Osteocyte (in vitro differentiated cells): ENCODE results near the gene CDC42SE2. TPM values are rescaled to one million over a fixed set of nuclear protein-coding genes. Genes with fewer than 3 reads are reported as not detected.

Experiments used
- DNase-seq: peaks from one replicate; pipeline ENCODE4 v3.0.0; 2021; ENCODE audit warnings: mixed read lengths; ENCODE audit not compliant: unreplicated experiment; ENCODE audit errors: extremely low spot score
- H3K27ac Mint-ChIP-seq: one replicate; pipeline ENCODE4 v1.8.0; 2021; ENCODE audit warnings: mild to moderate bottlenecking, mixed read lengths; ENCODE audit not compliant: unreplicated experiment
- H3K27me3 Mint-ChIP-seq: one replicate; pipeline ENCODE4 v1.8.0; 2021; ENCODE audit warnings: mixed read lengths; ENCODE audit not compliant: unreplicated experiment
- H3K36me3 Mint-ChIP-seq: one replicate; pipeline ENCODE4 v1.8.0; 2021; ENCODE audit warnings: mixed read lengths; ENCODE audit not compliant: unreplicated experiment
- H3K4me1 Mint-ChIP-seq: one replicate; pipeline ENCODE4 v1.8.0; 2021; ENCODE audit warnings: mixed read lengths; ENCODE audit not compliant: unreplicated experiment
- H3K4me3 Mint-ChIP-seq: one replicate; pipeline ENCODE4 v1.8.0; 2021; ENCODE audit warnings: mild to moderate bottlenecking, moderate library complexity, mixed read lengths; ENCODE audit not compliant: unreplicated experiment
- H3K9me3 Mint-ChIP-seq: one replicate; pipeline ENCODE4 v1.8.0; 2021; ENCODE audit warnings: mixed read lengths; ENCODE audit not compliant: unreplicated experiment
- total RNA-seq: library from RNA; stranded (reverse); gene quantifications from 2 replicates; pipeline ENCODE4 v1.2.1, GENCODE V29; 2021
- TF ChIP-seq, protein P1 (sequence below): fragments of 200-600 bp; sonication (generic); IDR thresholded peaks from 2 replicates; pipeline ENCODE4 v1.5.0; 2021; ENCODE audit warnings: antibody characterized with exemption, mild to moderate bottlenecking, moderate library complexity

The CDC42SE2 gene
- total RNA-seq, 1 donor from 2014 or later = 21.6 TPM

DNA sequence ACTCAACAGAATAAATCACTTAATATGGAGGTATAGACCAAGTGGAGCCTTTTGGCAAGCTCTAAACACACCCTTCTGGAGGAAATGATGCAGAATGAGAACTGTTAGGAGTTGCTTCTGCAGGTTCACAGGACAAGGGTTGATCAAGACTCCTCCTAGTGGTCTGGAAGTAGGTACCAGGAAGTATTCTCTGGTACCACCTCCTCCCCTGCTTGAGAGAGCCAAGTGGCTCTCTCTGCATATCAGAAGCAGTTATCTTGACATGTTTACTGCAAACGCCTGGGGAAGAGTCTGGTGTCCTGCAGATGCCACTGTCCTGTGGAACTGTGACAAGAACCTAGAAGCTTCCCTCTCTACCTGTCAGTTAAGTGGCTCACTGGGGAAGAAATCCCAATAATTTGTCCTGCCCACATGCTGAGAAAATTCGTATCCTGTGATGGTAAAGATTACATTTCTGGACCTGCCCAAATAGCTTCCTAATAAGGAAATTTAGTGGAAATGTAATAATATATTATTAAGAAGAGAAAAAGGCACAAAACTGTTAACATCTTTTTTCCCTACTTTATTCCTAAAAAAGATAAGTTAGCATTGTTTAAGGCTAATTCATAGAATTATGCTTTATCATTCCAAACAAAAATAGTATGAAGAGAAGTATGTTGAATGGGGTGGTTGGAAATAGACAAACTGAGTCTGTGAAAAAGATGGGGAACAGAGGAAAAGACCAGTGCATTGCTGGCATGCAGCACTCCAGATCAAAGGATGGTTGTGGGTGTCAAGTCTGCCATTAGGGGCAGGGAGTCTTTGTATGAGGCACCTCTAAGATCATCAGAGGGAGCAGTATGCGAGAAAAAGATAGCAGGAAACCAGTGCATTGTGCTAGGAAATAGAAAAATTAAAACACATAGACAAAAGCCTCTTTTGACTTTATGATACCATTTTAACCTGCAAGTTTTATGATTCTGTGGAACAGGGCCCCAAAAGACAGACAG is 118.8 kb downstream of the CDC42SE2 start:
- TF ChIP-seq, protein P1, sequence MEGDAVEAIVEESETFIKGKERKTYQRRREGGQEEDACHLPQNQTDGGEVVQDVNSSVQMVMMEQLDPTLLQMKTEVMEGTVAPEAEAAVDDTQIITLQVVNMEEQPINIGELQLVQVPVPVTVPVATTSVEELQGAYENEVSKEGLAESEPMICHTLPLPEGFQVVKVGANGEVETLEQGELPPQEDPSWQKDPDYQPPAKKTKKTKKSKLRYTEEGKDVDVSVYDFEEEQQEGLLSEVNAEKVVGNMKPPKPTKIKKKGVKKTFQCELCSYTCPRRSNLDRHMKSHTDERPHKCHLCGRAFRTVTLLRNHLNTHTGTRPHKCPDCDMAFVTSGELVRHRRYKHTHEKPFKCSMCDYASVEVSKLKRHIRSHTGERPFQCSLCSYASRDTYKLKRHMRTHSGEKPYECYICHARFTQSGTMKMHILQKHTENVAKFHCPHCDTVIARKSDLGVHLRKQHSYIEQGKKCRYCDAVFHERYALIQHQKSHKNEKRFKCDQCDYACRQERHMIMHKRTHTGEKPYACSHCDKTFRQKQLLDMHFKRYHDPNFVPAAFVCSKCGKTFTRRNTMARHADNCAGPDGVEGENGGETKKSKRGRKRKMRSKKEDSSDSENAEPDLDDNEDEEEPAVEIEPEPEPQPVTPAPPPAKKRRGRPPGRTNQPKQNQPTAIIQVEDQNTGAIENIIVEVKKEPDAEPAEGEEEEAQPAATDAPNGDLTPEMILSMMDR = peak; percentile 53
- DNase-seq = no peak
- Mint-ChIP-seq H3K36me3 (no peaks in the 10 kb centered on the region), H3K27ac (no peak overlapping the region), H3K9me3 (no peaks in the 10 kb centered on the region), H3K4me1 (peaks cover 67% of the 10 kb centered on the region), H3K27me3 (no peaks in the 10 kb centered on the region), H3K4me3 (no peak overlapping the region)

DNA sequence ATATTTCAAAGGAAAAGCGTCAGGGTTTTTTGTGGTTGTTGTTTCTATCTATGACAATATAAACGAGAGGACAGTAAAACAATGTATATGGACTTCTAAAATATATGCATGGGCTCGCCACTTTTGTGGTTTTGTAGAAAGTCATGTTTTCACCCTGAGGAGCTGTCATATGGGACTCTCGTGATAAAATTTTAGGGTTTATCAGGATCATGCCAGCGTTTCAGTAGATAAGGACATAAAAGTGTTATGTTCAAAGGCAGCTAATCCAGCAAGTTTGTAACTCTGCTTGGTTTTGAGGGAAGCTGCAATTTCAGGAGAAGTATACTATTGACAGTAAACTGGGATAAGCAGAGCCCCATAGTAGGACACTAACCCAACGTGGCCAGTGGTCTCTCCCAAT is 120.3 kb downstream of the CDC42SE2 start:
- Mint-ChIP-seq H3K36me3 (no peaks in the 10 kb centered on the region), H3K9me3 (no peaks in the 10 kb centered on the region), H3K4me3 (no peak overlapping the region), H3K4me1 (peaks cover 54% of the 10 kb centered on the region), H3K27ac (no peak overlapping the region), H3K27me3 (no peaks in the 10 kb centered on the region)
- TF ChIP-seq, protein P1 = no peak
- DNase-seq = no peak

DNA sequence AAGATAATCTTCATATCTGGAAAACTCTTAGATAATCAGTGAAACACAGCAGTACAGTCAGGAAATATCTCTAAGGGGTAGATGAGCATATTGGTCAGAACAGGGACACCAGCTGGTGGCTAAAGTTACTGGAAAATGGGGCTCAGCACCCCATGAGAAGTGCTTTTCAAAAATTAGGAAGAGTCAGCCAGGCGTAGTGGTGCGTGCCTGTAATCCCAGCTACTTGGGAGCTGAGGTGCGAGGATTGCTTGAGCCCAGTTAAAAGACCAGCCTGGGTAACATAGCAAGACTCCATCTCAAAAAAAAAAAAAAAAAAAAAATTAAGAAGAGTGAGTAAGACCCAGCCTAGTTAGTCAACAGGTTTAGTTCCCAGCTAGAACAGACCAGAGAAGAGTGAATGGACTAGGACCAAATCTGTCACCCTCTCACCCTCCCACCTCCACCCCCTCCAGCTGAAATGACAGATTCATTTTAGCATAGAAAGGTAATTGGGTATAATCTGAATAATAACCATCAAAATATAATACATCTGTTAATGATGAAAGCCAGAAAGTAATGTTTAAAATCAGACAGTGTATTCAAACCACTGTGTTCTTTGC is 120.9 kb downstream of the CDC42SE2 start:
- TF ChIP-seq, protein P1 = no peak
- DNase-seq = no peak
- peak overlapping the region; percentile 4 for H3K27ac Mint-ChIP-seq
- H3K27me3 Mint-ChIP-seq = no peaks in the 10 kb centered on the region
- no peaks in the 10 kb centered on the region for H3K9me3 Mint-ChIP-seq
- peaks cover 48% of the 10 kb centered on the region for H3K4me1 Mint-ChIP-seq
- H3K36me3 Mint-ChIP-seq = peaks cover 1% of the 10 kb centered on the region
- H3K4me3 Mint-ChIP-seq = no peak overlapping the region

DNA sequence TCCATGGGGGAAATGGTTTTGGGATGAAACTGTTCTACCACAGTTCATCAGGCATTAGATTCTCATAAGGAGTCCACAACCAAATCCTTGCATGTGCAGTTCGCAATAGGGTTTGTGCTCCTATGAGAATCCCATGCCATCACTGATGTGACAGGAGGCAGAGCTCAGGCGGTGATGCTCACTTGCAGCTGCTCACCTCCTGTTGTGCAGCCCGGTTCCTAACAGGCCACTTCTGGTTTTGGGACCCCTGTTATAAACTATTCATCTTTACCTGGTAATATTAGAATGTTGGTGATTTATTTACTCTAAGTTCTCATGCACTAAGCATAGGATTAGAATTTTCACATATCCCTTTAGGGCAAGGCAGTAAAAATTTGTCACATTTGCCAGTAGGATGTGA is 122.3 kb downstream of the CDC42SE2 start:
- Mint-ChIP-seq H3K4me1 (peaks cover 37% of the 10 kb centered on the region), H3K27me3 (no peaks in the 10 kb centered on the region), H3K9me3 (no peaks in the 10 kb centered on the region), H3K27ac (peak overlapping the region; percentile 79), H3K36me3 (peaks cover 7% of the 10 kb centered on the region), H3K4me3 (no peak overlapping the region)
- TF ChIP-seq, protein P1 = no peak
- DNase-seq = no peak

DNA sequence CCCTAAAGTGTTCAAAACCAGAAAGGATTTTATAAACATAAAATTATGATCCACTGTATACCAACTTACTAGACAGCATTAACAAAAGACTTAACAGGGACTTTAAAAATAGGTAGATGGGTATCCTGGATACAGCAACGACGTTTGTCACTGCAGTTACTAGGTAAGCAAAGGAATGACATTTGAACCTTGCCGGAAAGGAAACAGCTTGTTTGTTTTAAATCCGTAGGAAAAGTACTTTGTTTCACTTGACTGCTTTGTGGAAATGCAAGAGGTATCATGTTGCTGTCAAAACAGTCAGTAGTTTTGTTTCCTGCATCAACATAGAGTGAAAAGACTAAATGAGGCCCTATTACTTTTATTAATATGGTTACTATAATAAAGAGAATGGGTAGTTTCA is 122.9 kb downstream of the CDC42SE2 start:
- Mint-ChIP-seq H3K27ac (peak overlapping the region; percentile 79), H3K27me3 (no peaks in the 10 kb centered on the region)
- TF ChIP-seq, protein P1 = no peak

More for the DNA sequence above, 122.9 kb downstream of the CDC42SE2 start:
- no peak for DNase-seq
- Mint-ChIP-seq H3K4me3 (no peak overlapping the region), H3K36me3 (peaks cover 11% of the 10 kb centered on the region), H3K4me1 (peaks cover 32% of the 10 kb centered on the region), H3K9me3 (no peaks in the 10 kb centered on the region)
